ENCODE results near the gene SMIM28. TPM values are rescaled to one million over a fixed set of nuclear protein-coding genes. Genes with fewer than 3 reads are reported as not detected.

SMIM28 gene
- total and polyA plus RNA-seq, 9 of the 15 experiments (the other 6 are each of a cell fraction or from before 2014, with no cell fraction given): not detected

DNA sequence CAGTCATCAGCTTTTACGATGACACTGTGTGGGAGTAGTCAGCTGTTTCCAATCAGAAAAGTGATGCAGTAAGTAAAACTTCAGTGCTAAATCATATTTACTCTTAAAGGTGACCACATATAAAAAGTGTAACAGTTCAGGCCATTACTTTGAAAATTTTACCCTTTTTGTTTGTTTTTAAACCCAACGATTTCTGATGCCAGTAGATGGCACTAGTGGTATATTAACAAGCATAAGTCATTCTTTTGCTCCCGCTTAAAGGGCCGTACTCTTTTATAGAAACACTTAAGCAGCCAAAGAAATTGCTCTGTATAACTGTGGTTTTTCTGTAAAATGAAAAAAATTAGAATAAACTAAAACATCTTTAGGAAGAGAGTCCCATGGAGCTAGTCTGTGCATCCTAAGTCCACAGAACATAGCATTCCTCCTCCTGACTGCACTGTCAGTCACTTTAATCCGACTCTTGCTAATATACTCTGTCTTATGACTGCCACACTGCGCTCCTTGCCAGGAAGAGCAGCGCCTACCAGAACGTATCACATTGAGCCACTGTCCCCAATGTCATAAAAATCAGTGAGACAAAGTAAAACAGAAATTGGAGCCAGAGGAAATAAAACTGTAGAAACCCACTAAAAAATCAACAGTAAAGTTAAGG lies 51.4 kb downstream of the SMIM28 start:
- H2AFZ ChIP-seq (ENCODE audit: low read depth, low read length): no peak overlapping the region
- POLR2A ChIA-PET: interaction anchor here (2.2 kb wide), 1 partner anchor 15 kb away, joined by 9 read pairs; no protein-coding TSS in a partner anchor
- peak; percentile 33 to 46 (median 40) for DNase-seq (ENCODE audit: extremely low read depth in 1 of 4, low spot score in 3 of 4)
- H4K20me1 ChIP-seq (replicated peaks; ENCODE audit: control insufficient read depth, insufficient read depth, low read length): no peaks in the 10 kb centered on the region
- peak; percentile 89 for FAIRE-seq
- H3K79me2 ChIP-seq (ENCODE audit: control insufficient read depth, insufficient read depth, low read length): no peaks in the 10 kb centered on the region
- peaks cover 0 to 7% of the 10 kb centered on the region in 2 experiments; a peak in 1 of 5 replicates for H3K4me1 ChIP-seq (replicated peaks in 1 of 2; ENCODE audit: control insufficient read depth in 2 of 2, insufficient read depth in 2 of 2, low read length in 2 of 2)
- no peaks in the 10 kb centered on the region for H3K9me1 ChIP-seq (ENCODE audit: control insufficient read depth, insufficient read depth, low read length)
- 4% methylated on average over 8 of the region's 8 CpGs for WGBS (ENCODE audit: insufficient coverage, low coverage, missing lambda C conversion rate)
- H3K27ac ChIP-seq (ENCODE audit: extremely low read depth, low read depth, low read length): no peak overlapping the region
- intact Hi-C loops (cut with micrococcal nuclease) (loop anchor here (1.0 to 10.0 kb wide), 5 partner anchors 80 to 936 kb away; no protein-coding TSS in a partner anchor), in situ Hi-C loops (cut with MboI) (no loop called here)
- H3K4me2 ChIP-seq (ENCODE audit: insufficient read depth, low read length): no peak overlapping the region
- H3K27me3 ChIP-seq (ENCODE audit: control insufficient read depth in 2 of 2, insufficient read depth in 2 of 2, low read length in 2 of 2): peaks cover 56 to 62% of the 10 kb centered on the region in 2 experiments
- no peaks in the 10 kb centered on the region for H3K9me3 ChIP-seq (replicated peaks; ENCODE audit: control insufficient read depth, insufficient read depth, low read depth, low read length)
- CTCF ChIA-PET (ENCODE audit: low intra/inter-chr PET ratio): interaction anchor here (0.6 kb wide), 1 partner anchor 143 kb away, joined by 3 read pairs; no protein-coding TSS in a partner anchor
- ATAC-seq: peak; percentile 73
- H3K4me3 ChIP-seq: no peak overlapping the region
- BruUV-seq (replicated peaks): no TSS peak
- H3K36me3 ChIP-seq (ENCODE audit: control insufficient read depth, insufficient read depth, low read length): no peaks in the 10 kb centered on the region
- no peak overlapping the region for H3K9ac ChIP-seq (ENCODE audit: insufficient read depth in 1 of 2, low read depth in 2 of 2, low read length in 2 of 2)
- TF ChIP-seq BMI1 (IDR thresholded peaks at IDR 0.05; ENCODE audit: low read length) (peak; percentile 70), MTA3 (IDR thresholded peaks at IDR 0.05; ENCODE audit: borderline replicate concordance) (no peak), RFX7 (CRISPR knock-in tag; IDR thresholded peaks at IDR 0.05) (no peak)
- TF ChIP-seq, protein P1, sequence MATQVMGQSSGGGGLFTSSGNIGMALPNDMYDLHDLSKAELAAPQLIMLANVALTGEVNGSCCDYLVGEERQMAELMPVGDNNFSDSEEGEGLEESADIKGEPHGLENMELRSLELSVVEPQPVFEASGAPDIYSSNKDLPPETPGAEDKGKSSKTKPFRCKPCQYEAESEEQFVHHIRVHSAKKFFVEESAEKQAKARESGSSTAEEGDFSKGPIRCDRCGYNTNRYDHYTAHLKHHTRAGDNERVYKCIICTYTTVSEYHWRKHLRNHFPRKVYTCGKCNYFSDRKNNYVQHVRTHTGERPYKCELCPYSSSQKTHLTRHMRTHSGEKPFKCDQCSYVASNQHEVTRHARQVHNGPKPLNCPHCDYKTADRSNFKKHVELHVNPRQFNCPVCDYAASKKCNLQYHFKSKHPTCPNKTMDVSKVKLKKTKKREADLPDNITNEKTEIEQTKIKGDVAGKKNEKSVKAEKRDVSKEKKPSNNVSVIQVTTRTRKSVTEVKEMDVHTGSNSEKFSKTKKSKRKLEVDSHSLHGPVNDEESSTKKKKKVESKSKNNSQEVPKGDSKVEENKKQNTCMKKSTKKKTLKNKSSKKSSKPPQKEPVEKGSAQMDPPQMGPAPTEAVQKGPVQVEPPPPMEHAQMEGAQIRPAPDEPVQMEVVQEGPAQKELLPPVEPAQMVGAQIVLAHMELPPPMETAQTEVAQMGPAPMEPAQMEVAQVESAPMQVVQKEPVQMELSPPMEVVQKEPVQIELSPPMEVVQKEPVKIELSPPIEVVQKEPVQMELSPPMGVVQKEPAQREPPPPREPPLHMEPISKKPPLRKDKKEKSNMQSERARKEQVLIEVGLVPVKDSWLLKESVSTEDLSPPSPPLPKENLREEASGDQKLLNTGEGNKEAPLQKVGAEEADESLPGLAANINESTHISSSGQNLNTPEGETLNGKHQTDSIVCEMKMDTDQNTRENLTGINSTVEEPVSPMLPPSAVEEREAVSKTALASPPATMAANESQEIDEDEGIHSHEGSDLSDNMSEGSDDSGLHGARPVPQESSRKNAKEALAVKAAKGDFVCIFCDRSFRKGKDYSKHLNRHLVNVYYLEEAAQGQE (IDR thresholded peaks at IDR 0.05; ENCODE audit: borderline replicate concordance): peak; percentile 29; the same call in 1 of the 2 replicates
- TF ChIP-seq, protein P1 (CRISPR knock-in tag; IDR thresholded peaks at IDR 0.05; ENCODE audit: low read depth): no peak
- TF ChIP-seq, protein P2, sequence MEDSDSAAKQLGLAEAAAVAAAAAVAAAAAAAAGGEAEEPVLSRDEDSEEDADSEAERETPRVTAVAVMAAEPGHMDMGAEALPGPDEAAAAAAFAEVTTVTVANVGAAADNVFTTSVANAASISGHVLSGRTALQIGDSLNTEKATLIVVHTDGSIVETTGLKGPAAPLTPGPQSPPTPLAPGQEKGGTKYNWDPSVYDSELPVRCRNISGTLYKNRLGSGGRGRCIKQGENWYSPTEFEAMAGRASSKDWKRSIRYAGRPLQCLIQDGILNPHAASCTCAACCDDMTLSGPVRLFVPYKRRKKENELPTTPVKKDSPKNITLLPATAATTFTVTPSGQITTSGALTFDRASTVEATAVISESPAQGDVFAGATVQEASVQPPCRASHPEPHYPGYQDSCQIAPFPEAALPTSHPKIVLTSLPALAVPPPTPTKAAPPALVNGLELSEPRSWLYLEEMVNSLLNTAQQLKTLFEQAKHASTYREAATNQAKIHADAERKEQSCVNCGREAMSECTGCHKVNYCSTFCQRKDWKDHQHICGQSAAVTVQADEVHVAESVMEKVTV (CRISPR knock-in tag; IDR thresholded peaks at IDR 0.05): peak; percentile 37; the same call in 1 of the 2 replicates
- TF ChIP-seq, protein P3, sequence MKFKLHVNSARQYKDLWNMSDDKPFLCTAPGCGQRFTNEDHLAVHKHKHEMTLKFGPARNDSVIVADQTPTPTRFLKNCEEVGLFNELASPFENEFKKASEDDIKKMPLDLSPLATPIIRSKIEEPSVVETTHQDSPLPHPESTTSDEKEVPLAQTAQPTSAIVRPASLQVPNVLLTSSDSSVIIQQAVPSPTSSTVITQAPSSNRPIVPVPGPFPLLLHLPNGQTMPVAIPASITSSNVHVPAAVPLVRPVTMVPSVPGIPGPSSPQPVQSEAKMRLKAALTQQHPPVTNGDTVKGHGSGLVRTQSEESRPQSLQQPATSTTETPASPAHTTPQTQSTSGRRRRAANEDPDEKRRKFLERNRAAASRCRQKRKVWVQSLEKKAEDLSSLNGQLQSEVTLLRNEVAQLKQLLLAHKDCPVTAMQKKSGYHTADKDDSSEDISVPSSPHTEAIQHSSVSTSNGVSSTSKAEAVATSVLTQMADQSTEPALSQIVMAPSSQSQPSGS (CRISPR knock-in tag; IDR thresholded peaks at IDR 0.05): no peak
- TF ChIP-seq, protein P4, sequence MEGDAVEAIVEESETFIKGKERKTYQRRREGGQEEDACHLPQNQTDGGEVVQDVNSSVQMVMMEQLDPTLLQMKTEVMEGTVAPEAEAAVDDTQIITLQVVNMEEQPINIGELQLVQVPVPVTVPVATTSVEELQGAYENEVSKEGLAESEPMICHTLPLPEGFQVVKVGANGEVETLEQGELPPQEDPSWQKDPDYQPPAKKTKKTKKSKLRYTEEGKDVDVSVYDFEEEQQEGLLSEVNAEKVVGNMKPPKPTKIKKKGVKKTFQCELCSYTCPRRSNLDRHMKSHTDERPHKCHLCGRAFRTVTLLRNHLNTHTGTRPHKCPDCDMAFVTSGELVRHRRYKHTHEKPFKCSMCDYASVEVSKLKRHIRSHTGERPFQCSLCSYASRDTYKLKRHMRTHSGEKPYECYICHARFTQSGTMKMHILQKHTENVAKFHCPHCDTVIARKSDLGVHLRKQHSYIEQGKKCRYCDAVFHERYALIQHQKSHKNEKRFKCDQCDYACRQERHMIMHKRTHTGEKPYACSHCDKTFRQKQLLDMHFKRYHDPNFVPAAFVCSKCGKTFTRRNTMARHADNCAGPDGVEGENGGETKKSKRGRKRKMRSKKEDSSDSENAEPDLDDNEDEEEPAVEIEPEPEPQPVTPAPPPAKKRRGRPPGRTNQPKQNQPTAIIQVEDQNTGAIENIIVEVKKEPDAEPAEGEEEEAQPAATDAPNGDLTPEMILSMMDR (IDR thresholded peaks at IDR 0.05 in 2 of 3, conservative IDR thresholded peaks at IDR 0.05 in 1 of 3; ENCODE audit: insufficient read depth in 2 of 3, low read depth in 1 of 3, low read length in 3 of 3): peak; percentile 45 to 82 (median 45); a peak in 4 of 6 replicates
